ENCODE measurements around the gene GSDME.

DNA sequence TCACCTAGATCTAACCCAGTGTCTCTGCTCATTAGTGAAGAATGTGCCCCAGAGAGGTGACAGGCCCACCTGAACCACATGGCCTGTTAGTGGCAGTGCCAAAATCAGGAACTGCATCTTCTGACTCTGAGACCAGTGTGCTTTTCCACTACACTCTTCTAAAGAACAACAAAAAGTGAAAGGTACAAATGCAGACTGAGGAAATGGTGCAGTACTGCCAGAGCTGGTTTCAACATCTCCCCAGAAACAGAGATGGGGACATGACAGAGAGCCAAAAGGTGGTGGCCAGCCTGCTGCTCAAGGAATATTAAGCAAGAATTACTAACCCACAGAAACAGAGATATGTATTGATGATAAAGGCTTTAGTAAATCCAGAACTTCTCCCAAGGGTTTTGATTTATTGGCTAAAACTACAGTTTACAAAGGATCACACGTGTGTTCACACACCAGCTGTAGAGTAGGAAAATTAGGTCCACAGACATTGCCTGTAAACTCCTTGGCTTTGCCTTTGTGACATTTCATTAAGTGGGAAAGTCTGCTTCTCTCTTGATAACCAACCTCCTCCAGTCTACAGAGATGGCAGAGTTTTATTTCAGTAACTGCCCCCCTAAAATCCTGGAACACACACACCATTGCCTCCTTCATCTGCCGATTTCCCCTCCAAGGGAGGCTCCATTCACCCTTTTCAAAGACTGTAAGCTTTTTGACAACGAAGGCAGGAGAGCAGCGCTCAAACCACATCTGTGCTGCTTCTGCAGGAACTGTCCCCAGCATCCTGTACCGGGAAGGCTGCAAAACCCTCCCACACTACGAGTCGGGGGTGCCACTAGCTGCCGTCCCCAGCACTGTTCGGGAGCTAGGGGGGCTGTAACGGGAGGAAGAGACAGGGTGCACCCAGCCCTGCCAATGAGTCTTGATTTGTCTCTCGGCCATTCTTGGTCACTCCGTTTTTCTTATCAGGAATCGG, 29.8 kb downstream of the GSDME start:
- TF ChIP-seq, protein P1, sequence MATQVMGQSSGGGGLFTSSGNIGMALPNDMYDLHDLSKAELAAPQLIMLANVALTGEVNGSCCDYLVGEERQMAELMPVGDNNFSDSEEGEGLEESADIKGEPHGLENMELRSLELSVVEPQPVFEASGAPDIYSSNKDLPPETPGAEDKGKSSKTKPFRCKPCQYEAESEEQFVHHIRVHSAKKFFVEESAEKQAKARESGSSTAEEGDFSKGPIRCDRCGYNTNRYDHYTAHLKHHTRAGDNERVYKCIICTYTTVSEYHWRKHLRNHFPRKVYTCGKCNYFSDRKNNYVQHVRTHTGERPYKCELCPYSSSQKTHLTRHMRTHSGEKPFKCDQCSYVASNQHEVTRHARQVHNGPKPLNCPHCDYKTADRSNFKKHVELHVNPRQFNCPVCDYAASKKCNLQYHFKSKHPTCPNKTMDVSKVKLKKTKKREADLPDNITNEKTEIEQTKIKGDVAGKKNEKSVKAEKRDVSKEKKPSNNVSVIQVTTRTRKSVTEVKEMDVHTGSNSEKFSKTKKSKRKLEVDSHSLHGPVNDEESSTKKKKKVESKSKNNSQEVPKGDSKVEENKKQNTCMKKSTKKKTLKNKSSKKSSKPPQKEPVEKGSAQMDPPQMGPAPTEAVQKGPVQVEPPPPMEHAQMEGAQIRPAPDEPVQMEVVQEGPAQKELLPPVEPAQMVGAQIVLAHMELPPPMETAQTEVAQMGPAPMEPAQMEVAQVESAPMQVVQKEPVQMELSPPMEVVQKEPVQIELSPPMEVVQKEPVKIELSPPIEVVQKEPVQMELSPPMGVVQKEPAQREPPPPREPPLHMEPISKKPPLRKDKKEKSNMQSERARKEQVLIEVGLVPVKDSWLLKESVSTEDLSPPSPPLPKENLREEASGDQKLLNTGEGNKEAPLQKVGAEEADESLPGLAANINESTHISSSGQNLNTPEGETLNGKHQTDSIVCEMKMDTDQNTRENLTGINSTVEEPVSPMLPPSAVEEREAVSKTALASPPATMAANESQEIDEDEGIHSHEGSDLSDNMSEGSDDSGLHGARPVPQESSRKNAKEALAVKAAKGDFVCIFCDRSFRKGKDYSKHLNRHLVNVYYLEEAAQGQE (IDR thresholded peaks at IDR 0.05; ENCODE audit: low read depth): no peak
- TF ChIP-seq EGR1 (IDR thresholded peaks at IDR 0.05) (no peak), EP300 (IDR thresholded peaks at IDR 0.05; ENCODE audit: borderline replicate concordance) (no peak), RAD21 (IDR thresholded peaks at IDR 0.05; ENCODE audit: low read depth) (no peak), CREB1 (IDR thresholded peaks at IDR 0.05; ENCODE audit: low read depth) (no peak), YY1 (IDR thresholded peaks at IDR 0.05; ENCODE audit: low read depth) (no peak), TEAD4 (IDR thresholded peaks at IDR 0.05) (no peak)
- TF ChIP-seq, protein P2, sequence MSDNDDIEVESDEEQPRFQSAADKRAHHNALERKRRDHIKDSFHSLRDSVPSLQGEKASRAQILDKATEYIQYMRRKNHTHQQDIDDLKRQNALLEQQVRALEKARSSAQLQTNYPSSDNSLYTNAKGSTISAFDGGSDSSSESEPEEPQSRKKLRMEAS (IDR thresholded peaks at IDR 0.05): no peak
- TF ChIP-seq, protein P3, sequence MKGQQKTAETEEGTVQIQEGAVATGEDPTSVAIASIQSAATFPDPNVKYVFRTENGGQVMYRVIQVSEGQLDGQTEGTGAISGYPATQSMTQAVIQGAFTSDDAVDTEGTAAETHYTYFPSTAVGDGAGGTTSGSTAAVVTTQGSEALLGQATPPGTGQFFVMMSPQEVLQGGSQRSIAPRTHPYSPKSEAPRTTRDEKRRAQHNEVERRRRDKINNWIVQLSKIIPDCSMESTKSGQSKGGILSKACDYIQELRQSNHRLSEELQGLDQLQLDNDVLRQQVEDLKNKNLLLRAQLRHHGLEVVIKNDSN (IDR thresholded peaks at IDR 0.05): no peak

Measured in Ishikawa (cell line).